ENCODE data around the gene HTR3C.

- no peak for TF ChIP-seq CTCF (IDR thresholded peaks at IDR 0.05; ENCODE audit: insufficient read depth, low read length)
- no peak for TF ChIP-seq POLR2AphosphoS5 (IDR thresholded peaks at IDR 0.05; ENCODE audit: low read depth)
These were observed 26.0 kb downstream of the HTR3C start for GRCh38 chr3:184078851-184079250.
